HEK293T (cell line): Measurements from ENCODE around the gene ANKRD13B.

Source experiments
- ARNT ChIP-seq: fragments of 450-650 bp; IDR thresholded peaks from 2 replicates; pipeline ENCODE4 v1.6.1; 2017; ENCODE audit warnings: mild to moderate bottlenecking
- BHLHE40 ChIP-seq: fragments of 450-650 bp; IDR thresholded peaks from 2 replicates; pipeline ENCODE4 v1.6.1; 2016; ENCODE audit warnings: mild to moderate bottlenecking, moderate library complexity, borderline replicate concordance
- CTBP1 ChIP-seq: fragments of 450-650 bp; IDR thresholded peaks from 2 replicates; pipeline ENCODE4 v1.6.1; 2016; ENCODE audit warnings: borderline replicate concordance
- ELF4 ChIP-seq: fragments of 450-650 bp; IDR thresholded peaks from 2 replicates; pipeline ENCODE4 v1.6.1; 2017; ENCODE audit warnings: antibody characterized with exemption
- FOXA1 ChIP-seq: fragments of 450-650 bp; IDR thresholded peaks from 2 replicates; pipeline ENCODE4 v1.6.1; 2016; ENCODE audit warnings: mild to moderate bottlenecking
- HDGF ChIP-seq: fragments of 450-650 bp; IDR thresholded peaks from 2 replicates; pipeline ENCODE4 v1.6.1; 2017; ENCODE audit warnings: antibody characterized with exemption, borderline replicate concordance
- LEF1 ChIP-seq: fragments of 450-650 bp; IDR thresholded peaks from 2 replicates; pipeline ENCODE4 v1.6.1; 2017; ENCODE audit warnings: mild to moderate bottlenecking, borderline replicate concordance
- NFRKB ChIP-seq: fragments of 450-650 bp; IDR thresholded peaks from 2 replicates; pipeline ENCODE4 v1.6.1; 2016; ENCODE audit warnings: mild to moderate bottlenecking, moderate library complexity
- PKNOX1 ChIP-seq: fragments of 450-650 bp; IDR thresholded peaks from 2 replicates; pipeline ENCODE4 v1.6.1; 2016
- SUZ12 ChIP-seq: fragments of 450-650 bp; IDR thresholded peaks from 2 replicates; pipeline ENCODE4 v1.6.1; 2016; ENCODE audit warnings: mild to moderate bottlenecking
- TARDBP ChIP-seq: fragments of 450-650 bp; IDR thresholded peaks from 2 replicates; pipeline ENCODE4 v1.6.1; 2016
- ZNF384 ChIP-seq: fragments of 450-650 bp; IDR thresholded peaks from 2 replicates; pipeline ENCODE4 v1.6.1; 2016

- no peak for TF ChIP-seq FOXA1
- no peak for TF ChIP-seq CTBP1
- no peak for TF ChIP-seq ELF4
- no peak for TF ChIP-seq ZNF384
- TF ChIP-seq BHLHE40: no peak
- no peak for TF ChIP-seq LEF1
- no peak for TF ChIP-seq SUZ12
- TF ChIP-seq NFRKB: no peak
- TF ChIP-seq HDGF: no peak
- no peak for TF ChIP-seq TARDBP
- TF ChIP-seq ARNT: no peak
- TF ChIP-seq PKNOX1: no peak
Observed at GRCh38 chr17:29574732-29575510, 18.0 kb upstream of the ANKRD13B start.
